Neuronal stem cell (in vitro differentiated cells): ENCODE results near the gene ZNF775.

ENCODE experiments used
- DNase-seq: peaks from one replicate; pipeline ENCODE4 v3.0.0-alpha.2; 2013; ENCODE audit warnings: low spot score
- H2AFZ ChIP-seq: one replicate; pipeline ENCODE4 v1.6.1; 2013; ENCODE audit warnings: mild to moderate bottlenecking, low read length, inconsistent platforms
- H2AK5ac ChIP-seq: 2 replicates; pipeline ENCODE4 v1.6.1; 2013; ENCODE audit warnings: low read depth, mild to moderate bottlenecking, inconsistent platforms, low read length, moderate library complexity, mixed read lengths
- H2BK120ac ChIP-seq: 2 replicates; pipeline ENCODE4 v1.6.1; 2013; ENCODE audit warnings: low read depth, mild to moderate bottlenecking, inconsistent platforms, low read length, moderate library complexity, mixed read lengths
- H2BK12ac ChIP-seq: one replicate; pipeline ENCODE4 v1.6.1; 2013; ENCODE audit warnings: low read length, inconsistent platforms
- H2BK15ac ChIP-seq: 2 replicates; pipeline ENCODE4 v1.6.1; 2013; ENCODE audit warnings: mild to moderate bottlenecking, low read length, inconsistent platforms, mixed read lengths
- H2BK5ac ChIP-seq: one replicate; pipeline ENCODE4 v1.6.1; 2013; ENCODE audit warnings: inconsistent platforms, mild to moderate bottlenecking, low read length, moderate library complexity
- H3K14ac ChIP-seq: one replicate; pipeline ENCODE4 v1.6.1; 2013; ENCODE audit warnings: low read length, inconsistent platforms
- H3K18ac ChIP-seq: 2 replicates; pipeline ENCODE4 v1.6.1; 2013; ENCODE audit warnings: low read length, inconsistent platforms
- H3K23ac ChIP-seq: 2 replicates; pipeline ENCODE4 v1.6.1; 2013; ENCODE audit warnings: low read depth, mild to moderate bottlenecking, mixed read lengths, low read length, inconsistent platforms; ENCODE audit not compliant: poor library complexity
- H3K27ac ChIP-seq: replicated peaks from 3 replicates; pipeline ENCODE4 v1.5.1; 2013; ENCODE audit warnings: low read length, inconsistent platforms
- H3K27me3 ChIP-seq, 3 experiments: 2 replicates each; pipeline ENCODE4 v1.6.1; 2013; ENCODE audit warnings: low read length in 3 of 3, mild to moderate bottlenecking in 2 of 3, inconsistent platforms in 1 of 3, low read depth in 1 of 3, mixed read lengths in 1 of 3, moderate library complexity in 1 of 3; ENCODE audit not compliant: control insufficient read depth in 3 of 3, insufficient read depth in 3 of 3
- H3K36me3 ChIP-seq, 2 donors: replicated peaks in 1 of 2; 2 replicates each; pipeline ENCODE4 v1.6.1; 2013; ENCODE audit warnings: low read length in 2 of 2; ENCODE audit not compliant: control insufficient read depth in 2 of 2, insufficient read depth in 2 of 2
- H3K4ac ChIP-seq: 2 replicates; pipeline ENCODE4 v1.6.1; 2013; ENCODE audit warnings: inconsistent platforms, mild to moderate bottlenecking, low read length, moderate library complexity
- H3K4me1 ChIP-seq, 2 donors: 1 replicate in 1 of 2; 2 replicates in 1 of 2; pipeline ENCODE4 v1.6.1; 2013; ENCODE audit warnings: low read length in 2 of 2, low read depth in 1 of 2; ENCODE audit not compliant: control insufficient read depth in 2 of 2, insufficient read depth in 1 of 2
- H3K4me2 ChIP-seq: one replicate; pipeline ENCODE4 v1.6.1; 2013; ENCODE audit warnings: mild to moderate bottlenecking, low read length, inconsistent platforms; ENCODE audit not compliant: insufficient read depth, poor library complexity, severe bottlenecking
- H3K4me3 ChIP-seq, 2 donors: 2 replicates each; pipeline ENCODE4 v1.5.1; 2013; ENCODE audit warnings: low read length in 2 of 2, mild to moderate bottlenecking in 2 of 2, inconsistent platforms in 1 of 2, moderate library complexity in 1 of 2
- H3K79me1 ChIP-seq: one replicate; pipeline ENCODE4 v1.6.1; 2013; ENCODE audit warnings: low read depth, mild to moderate bottlenecking, inconsistent platforms, low read length, moderate library complexity
- H3K9ac ChIP-seq: one replicate; pipeline ENCODE4 v1.6.1; 2013; ENCODE audit warnings: mild to moderate bottlenecking, low read depth, low read length, inconsistent platforms; ENCODE audit not compliant: poor library complexity
- H3K9me3 ChIP-seq, 2 donors: replicated peaks in 1 of 2; 2 replicates each; pipeline versions ENCODE3 to v1.6.1; 2013; ENCODE audit warnings: low read length in 2 of 2, mild to moderate bottlenecking in 2 of 2, inconsistent platforms in 1 of 2, low read depth in 1 of 2, mixed read lengths in 1 of 2, moderate library complexity in 1 of 2; ENCODE audit not compliant: control insufficient read depth in 2 of 2, insufficient read depth in 1 of 2
- H4K8ac ChIP-seq: one replicate; pipeline ENCODE4 v1.6.1; 2013; ENCODE audit warnings: low read depth, mild to moderate bottlenecking, inconsistent platforms, low read length, moderate library complexity
- H4K91ac ChIP-seq: one replicate; pipeline ENCODE4 v1.6.1; 2013; ENCODE audit warnings: low read length, low read depth, mild to moderate bottlenecking, inconsistent platforms; ENCODE audit not compliant: poor library complexity
- WGBS, 2 donors: extraction: QIAGEN DNeasy Blood & Tissue Kit; methylation state at CpG; one replicate each; pipeline ENCODE4 v1.1.7; 2013; ENCODE audit warnings: missing lambda C conversion rate in 2 of 2, mixed read lengths in 1 of 2; ENCODE audit not compliant: insufficient read length in 2 of 2, insufficient replicate concordance in 1 of 2; ENCODE audit errors: extremely low coverage in 2 of 2; 5-methylcytosine and 5-hydroxymethylcytosine counted together

Gene ZNF775

DNA sequence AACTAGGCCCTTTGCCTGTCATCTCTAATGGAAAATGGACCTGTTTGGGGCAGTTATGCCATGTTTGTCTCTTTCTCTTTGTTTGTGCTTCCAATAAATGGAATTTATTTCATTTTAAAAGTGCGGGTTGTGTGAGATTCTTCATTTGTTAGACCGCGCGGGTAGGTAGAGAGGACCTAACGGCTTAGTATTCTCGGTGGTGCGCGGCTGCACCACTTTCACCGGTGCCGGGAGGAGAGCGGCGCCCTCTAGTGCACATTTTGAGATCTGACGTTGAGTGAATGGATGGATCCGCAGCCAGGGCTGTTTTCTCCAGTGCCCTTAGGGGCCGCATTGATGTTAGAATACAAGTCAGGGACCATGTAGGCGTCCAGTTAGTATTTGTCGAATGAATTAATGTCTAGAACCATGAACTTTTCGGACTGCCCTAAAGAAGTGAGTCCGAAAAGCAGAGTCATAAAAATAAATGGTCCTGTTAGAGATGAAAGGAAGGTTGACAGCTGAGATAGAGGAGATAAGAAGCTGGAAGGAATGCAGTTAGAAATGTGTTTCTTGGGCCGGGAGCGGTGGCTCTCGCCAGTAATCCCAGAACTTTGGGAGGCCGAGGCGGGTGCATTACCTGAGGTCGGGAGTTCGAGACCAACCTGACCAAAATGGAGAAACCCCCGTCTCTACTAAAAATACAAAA lies 42.0 kb downstream of the ZNF775 start:
- H3K23ac ChIP-seq = no peak overlapping the region
- H3K4ac ChIP-seq = no peak overlapping the region
- H3K27ac ChIP-seq = no peak overlapping the region
- no peak overlapping the region for H3K18ac ChIP-seq
- DNase-seq = peak; percentile 75
- no peak overlapping the region for H3K4me2 ChIP-seq
- no peak overlapping the region for H3K14ac ChIP-seq
- no peak overlapping the region for H2BK120ac ChIP-seq
- no peaks in the 10 kb centered on the region for H3K36me3 ChIP-seq
- no peaks in the 10 kb centered on the region for H3K79me1 ChIP-seq
- no peak overlapping the region for H3K9ac ChIP-seq
- no peak overlapping the region for H4K91ac ChIP-seq
- no peak overlapping the region for H2BK15ac ChIP-seq
- WGBS, 2 donors = no CpG with 5 or more reads among the region's 27 CpGs
- no peak overlapping the region for H2AK5ac ChIP-seq
- no peak overlapping the region for H4K8ac ChIP-seq
- H2AFZ ChIP-seq = peak overlapping the region; percentile 85
- H2BK5ac ChIP-seq = no peak overlapping the region
- no peaks in the 10 kb centered on the region for H3K4me1 ChIP-seq
- peaks cover 0 to 3% of the 10 kb centered on the region in 2 donors for H3K9me3 ChIP-seq
- no peak overlapping the region for H2BK12ac ChIP-seq
- H3K4me3 ChIP-seq = no peak overlapping the region
- H3K27me3 ChIP-seq = peaks cover 0 to 6% (median 0%) of the 10 kb centered on the region in 3 experiments

DNA sequence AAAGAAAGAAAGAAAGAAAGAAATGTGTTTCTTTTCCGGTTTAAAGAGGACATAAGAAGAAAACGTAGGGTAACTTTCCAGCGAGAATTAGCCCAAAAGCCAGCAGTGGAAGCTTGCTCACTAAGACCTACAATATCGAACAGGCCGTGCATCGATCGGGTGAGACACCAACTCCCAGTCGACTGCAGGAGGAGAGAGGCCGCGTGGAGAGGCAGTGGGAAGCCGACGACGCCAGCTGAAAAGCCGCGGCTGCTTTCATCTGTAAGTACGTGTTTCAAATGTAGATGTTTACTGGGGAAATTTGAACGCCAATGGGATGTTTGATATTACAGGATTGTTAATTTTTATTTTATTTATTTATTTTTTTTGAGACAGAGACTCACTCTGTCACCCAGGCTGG lies 42.7 kb downstream of the ZNF775 start:
- H2BK12ac ChIP-seq = no peak overlapping the region
- no peaks in the 10 kb centered on the region for H3K79me1 ChIP-seq
- no peaks in the 10 kb centered on the region for H3K36me3 ChIP-seq
- H2BK120ac ChIP-seq = no peak overlapping the region
- peaks cover 0 to 6% (median 0%) of the 10 kb centered on the region in 3 experiments for H3K27me3 ChIP-seq
- no peaks in the 10 kb centered on the region for H3K4me1 ChIP-seq
- H2AK5ac ChIP-seq = no peak overlapping the region
- H2BK15ac ChIP-seq = no peak overlapping the region
- H3K9me3 ChIP-seq = peaks cover 0 to 3% of the 10 kb centered on the region in 2 donors
- no peak overlapping the region for H3K4me3 ChIP-seq
- H2BK5ac ChIP-seq = no peak overlapping the region
- H4K91ac ChIP-seq = no peak overlapping the region
- no peak overlapping the region for H3K9ac ChIP-seq
- no peak overlapping the region for H3K4ac ChIP-seq
- no peak for DNase-seq
- H3K23ac ChIP-seq = no peak overlapping the region
- no peak overlapping the region for H3K14ac ChIP-seq
- no peak overlapping the region for H3K27ac ChIP-seq
- H3K4me2 ChIP-seq = no peak overlapping the region
- WGBS, 2 donors = no CpG with 5 or more reads among the region's 17 CpGs
- no peak overlapping the region for H2AFZ ChIP-seq
- no peak overlapping the region for H4K8ac ChIP-seq
- H3K18ac ChIP-seq = no peak overlapping the region

DNA sequence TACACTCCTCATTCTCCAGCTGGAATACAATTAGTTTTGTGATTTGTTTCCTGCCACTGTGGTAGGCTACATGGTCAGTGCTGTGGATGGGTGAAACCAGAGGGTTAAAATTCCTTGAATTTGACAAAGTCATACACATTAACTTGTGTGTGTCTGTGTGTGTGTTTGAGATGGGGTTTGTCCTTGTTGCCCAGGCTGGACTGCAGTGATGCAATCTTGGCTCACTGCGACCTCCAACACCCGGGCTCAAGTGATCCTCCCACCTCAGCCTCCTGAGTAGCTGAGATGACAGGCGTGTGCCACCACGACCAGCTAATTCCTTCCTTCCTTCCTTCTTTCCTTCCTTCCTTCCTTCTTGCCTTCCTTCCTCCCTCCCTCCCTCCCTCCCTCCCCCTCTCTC lies 46.5 kb downstream of the ZNF775 start:
- H3K18ac ChIP-seq = no peak overlapping the region

DNA sequence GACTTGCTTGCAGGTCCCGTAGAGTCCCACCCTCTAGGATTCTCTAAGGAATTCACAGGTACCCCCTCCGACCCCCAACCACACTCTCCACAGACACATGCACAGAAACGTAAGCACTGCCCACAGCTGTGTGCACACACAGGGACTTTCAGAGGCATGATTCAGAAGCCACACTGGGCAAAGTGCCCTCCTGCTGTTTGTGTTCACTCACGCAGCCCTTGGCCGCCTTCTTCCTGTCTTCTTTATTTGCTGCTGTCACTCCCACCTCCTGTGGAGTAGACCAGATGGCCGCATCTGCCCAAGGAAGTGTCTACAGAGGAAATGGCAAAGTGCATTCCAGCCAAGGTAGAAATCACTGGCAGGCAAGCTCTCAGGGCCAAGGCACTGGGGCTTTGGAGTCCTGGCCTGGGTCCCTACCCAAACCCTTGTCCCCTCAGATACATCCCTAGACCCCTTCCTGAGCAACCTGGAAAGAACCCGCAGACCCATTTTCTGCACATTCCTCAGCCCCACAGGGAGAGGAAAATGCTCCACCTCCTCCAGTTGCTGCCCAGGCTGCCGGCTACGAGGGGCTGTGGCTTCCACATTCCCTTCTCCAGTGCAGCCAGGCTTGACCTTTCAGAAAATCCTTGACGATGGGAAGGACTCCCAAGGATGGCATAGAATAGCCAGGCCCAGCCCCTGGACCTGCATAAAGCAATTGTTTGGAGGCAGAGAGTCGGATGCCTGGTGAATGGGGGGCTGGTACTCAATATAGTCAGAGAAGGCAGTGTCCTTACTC lies 49.7 kb downstream of the ZNF775 start:
- no peak overlapping the region for H3K4me2 ChIP-seq
- no peak overlapping the region for H3K9ac ChIP-seq
- DNase-seq = no peak
- no CpG with 5 or more reads among the region's 11 CpGs for WGBS, 2 donors
- H2AFZ ChIP-seq = peak overlapping the region; percentile 69
- no peak overlapping the region for H4K8ac ChIP-seq
- no peak overlapping the region for H3K14ac ChIP-seq
- no peak overlapping the region for H3K27ac ChIP-seq
- H3K4me3 ChIP-seq = no peak overlapping the region
- no peak overlapping the region for H2BK5ac ChIP-seq
- H3K4ac ChIP-seq = no peak overlapping the region
- H3K18ac ChIP-seq = peak overlapping the region; percentile 45
- H2BK120ac ChIP-seq = no peak overlapping the region
- no peak overlapping the region for H2BK15ac ChIP-seq
- H3K79me1 ChIP-seq = no peaks in the 10 kb centered on the region
- H3K4me1 ChIP-seq = peaks cover 10 to 15% of the 10 kb centered on the region in 2 donors
- peaks cover 0 to 8% (median 0%) of the 10 kb centered on the region in 3 experiments for H3K27me3 ChIP-seq
- H2BK12ac ChIP-seq = no peak overlapping the region
- no peak overlapping the region for H4K91ac ChIP-seq
- no peaks in the 10 kb centered on the region for H3K36me3 ChIP-seq
- peak overlapping the region; percentile 20 for H2AK5ac ChIP-seq
- H3K9me3 ChIP-seq = peaks cover 0 to 3% of the 10 kb centered on the region in 2 donors
- no peak overlapping the region for H3K23ac ChIP-seq

More for the DNA sequence above, 46.5 kb downstream of the ZNF775 start:
- peaks cover 0 to 2% (median 0%) of the 10 kb centered on the region in 3 experiments for H3K27me3 ChIP-seq
- no peak overlapping the region for H4K8ac ChIP-seq
- no peaks in the 10 kb centered on the region for H3K79me1 ChIP-seq
- no CpG with 5 or more reads among the region's 4 CpGs for WGBS, 2 donors
- H3K4ac ChIP-seq = no peak overlapping the region
- H3K4me3 ChIP-seq = no peak overlapping the region
- H2AFZ ChIP-seq = no peak overlapping the region
- H3K27ac ChIP-seq = no peak overlapping the region
- H3K4me2 ChIP-seq = no peak overlapping the region
- H2BK12ac ChIP-seq = no peak overlapping the region
- no peak overlapping the region for H2BK15ac ChIP-seq
- no peak for DNase-seq
- no peaks in the 10 kb centered on the region for H3K36me3 ChIP-seq
- no peak overlapping the region for H2AK5ac ChIP-seq
- no peak overlapping the region for H3K9ac ChIP-seq
- H3K23ac ChIP-seq = no peak overlapping the region
- peaks cover 0 to 3% of the 10 kb centered on the region in 2 donors for H3K9me3 ChIP-seq
- H4K91ac ChIP-seq = no peak overlapping the region
- no peak overlapping the region for H3K14ac ChIP-seq
- peaks cover 10 to 15% of the 10 kb centered on the region in 2 donors for H3K4me1 ChIP-seq
- H2BK120ac ChIP-seq = no peak overlapping the region
- H2BK5ac ChIP-seq = no peak overlapping the region
